NCI-H2029 (cell line): ENCODE data around the gene C1orf105.

Source experiments
- DNase-seq: peaks from one replicate; lab custom pipeline; 2025; lab: John Stamatoyannopoulos, UW

Gene C1orf105

DNA sequence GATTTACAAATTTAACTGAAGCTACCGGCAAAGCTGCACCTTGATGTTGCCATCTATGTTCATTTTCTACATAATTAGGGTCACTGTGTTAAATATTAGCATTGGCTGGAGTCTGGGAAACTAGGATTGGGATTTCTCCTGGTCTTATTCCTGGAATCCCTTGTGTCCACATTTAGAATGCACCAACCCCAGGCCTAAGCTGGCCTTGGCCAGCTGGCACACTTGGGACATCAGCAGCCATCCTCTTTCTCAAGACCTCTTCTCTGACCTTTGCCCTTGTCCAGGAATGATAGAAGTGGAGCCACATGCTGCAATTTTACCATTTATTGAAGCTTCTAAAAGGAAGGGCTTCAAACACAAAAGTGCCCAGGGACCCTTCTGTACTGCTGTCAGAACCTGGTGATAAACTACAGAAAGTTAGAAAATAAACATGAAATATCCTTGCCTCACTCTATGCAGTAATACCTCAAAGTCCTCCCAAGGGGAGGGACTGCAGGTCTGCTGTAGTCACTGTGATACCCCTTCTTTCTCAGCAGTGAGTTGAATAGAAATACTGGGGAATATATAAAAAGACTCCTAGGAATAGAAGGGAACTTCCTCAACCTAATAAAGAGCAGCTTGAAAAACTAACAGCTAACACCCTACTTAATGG, 37.1 kb downstream of the C1orf105 start:
- no peak for DNase-seq

DNA sequence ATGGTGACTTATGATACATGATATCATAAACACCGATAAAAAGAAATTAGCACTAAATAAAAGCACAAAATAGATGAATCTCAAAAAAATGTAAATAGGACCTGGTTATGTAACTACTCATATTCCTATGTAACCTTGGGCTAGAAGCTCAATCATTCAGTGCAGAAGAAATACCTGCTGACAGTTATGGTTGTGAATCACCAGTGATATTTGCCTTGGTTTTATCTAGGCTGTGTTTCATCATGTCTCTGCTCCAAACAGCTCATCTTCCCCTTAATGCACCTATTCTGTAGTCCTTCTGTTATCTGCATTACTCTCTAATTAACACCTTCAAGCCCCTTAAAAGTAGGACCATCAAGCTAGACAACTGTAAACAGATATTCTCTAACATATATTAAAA, 39.7 kb downstream of the C1orf105 start:
- no peak for DNase-seq

DNA sequence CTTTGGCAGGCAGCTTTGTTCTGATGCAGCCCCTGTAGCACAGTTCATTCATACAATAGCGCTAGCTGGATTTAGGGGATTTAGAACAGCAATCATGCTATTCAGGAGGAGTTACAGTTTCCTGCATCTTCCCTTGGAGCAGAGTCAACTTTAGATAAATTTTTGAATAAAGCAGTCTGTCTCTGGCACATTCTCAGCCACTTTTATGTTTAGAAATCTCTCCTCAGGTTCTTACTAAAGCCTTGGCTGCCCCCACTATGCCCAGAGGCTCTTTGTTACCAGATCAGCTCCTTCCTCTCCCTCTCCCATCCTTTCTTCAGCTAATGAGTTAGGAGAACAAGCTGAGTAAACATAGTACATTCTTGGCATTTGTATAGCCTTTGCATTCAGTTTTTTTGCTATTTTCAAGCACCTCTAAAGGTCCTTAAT, 40.4 kb downstream of the C1orf105 start:
- no peak for DNase-seq

DNA sequence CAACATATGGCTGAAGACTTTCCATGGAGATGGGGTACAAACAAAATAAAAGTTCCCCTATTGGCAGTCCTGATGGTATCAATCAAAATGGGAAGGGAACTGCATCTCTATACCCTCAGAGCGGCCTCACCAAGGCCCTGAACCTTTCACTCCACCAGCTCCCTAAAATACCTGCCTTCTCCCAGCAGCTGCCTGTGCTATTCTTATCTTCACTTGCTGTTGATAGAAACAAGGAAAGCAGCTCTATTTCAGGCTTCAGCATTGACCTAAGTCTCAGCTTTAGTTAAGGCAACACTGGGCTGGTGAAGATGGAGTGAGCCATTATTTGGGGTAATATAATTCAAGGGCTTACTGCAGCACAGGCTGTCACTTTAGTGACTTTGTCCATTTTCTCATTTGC, 45.1 kb downstream of the C1orf105 start:
- DNase-seq: no peak

DNA sequence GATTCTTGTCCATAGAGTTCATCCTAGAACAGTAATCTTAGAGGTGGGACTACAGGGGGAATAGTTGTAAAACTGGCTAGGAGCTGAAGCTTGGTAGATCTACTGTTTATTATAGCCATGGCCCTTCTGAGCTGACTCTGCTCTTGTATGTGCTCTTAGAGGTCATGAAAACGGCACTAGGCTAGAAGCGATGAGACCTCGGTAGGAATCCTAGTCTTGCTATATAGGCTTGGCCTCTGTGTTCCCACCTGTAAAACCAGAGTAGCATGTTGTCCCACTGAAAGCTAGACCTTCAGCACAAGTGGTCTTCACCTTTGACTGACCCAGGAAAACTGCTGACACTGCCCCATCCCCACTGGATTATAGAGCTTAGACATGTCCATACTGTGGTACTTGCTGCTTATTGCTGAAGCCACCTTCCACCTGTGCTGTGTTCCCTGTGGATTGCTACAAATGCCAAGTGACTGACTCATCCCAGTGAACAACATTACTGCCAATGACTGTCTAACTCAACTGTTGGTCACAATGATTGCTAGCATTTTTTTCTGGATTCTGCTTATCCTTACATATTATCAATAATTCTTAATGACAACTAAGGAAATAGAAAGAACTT, 46.4 kb downstream of the C1orf105 start:
- DNase-seq: no peak

DNA sequence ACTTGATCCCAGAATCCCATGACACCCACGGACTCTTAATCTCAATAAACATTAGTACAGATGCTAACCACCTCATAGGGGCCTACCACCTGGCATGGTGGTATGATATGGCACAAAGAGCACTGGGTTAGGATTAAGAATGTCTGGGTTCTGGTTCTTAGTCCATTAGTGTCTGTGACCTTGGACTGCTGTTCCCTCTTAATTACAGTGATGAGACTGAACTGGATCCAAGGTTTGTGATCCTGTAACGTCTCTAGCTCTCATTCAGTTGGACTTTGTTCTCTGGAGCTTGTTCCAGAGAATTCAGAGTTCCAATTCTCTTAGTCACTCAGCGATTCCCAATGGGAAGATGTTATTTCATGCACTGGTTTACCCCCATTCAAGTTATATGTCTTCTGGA, 47.0 kb downstream of the C1orf105 start:
- DNase-seq: no peak

DNA sequence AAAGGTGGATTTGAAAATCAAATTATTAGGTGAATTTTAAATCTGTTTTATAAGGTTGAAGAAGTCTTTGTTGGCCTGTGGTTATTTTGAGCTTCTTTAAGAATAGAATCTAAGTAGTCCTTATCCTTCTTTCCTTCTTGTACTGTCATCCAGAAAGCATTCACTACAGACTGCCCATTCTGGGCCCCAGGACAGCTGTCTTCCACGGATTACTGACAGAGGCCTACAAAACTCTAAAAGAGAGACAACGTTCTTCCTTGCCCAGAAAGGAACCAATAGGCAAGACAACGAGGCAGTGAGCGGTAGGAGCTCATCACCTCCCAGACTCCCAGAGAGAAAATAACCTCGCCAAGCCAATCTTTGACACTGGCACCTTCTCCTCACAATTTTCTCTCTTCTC, 47.8 kb downstream of the C1orf105 start:
- DNase-seq: no peak

DNA sequence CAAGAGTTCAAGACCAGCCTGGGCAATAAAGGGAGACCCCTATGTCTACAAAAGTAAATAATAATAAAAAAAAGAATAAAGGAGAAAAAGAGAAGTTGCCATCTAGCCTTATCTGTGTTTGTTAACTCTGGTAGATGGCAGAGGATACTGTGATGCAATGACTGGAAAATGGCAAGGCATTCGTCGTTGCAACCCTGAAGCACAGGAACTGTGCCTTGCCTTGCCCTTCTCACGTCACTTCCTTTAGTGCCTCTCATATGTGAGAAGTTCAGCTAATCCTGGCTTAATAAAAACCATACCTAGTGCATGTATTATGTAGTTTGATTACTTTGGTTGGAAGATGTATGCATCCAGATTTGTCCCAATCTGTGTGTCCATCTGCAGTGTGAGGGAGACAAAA, 49.2 kb downstream of the C1orf105 start:
- no peak for DNase-seq

DNA sequence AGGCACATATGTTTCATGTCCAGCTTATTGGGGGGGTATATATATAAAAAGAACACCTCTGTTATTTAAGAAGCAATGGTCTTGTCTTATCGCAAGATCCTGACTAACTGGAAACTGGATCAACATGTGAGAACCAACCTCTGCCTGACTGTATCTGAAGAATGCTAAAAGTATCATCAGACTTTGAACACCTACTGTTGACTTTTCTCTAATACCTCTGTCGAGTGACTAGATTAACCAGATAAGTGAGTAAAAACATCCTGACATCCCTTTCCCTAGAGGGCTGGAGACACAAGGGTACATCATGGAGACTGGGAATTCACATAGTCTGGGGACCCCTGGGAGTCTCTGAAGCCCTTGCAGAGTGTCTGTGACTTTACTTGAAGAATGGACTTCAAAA, 49.7 kb downstream of the C1orf105 start:
- no peak for DNase-seq

DNA sequence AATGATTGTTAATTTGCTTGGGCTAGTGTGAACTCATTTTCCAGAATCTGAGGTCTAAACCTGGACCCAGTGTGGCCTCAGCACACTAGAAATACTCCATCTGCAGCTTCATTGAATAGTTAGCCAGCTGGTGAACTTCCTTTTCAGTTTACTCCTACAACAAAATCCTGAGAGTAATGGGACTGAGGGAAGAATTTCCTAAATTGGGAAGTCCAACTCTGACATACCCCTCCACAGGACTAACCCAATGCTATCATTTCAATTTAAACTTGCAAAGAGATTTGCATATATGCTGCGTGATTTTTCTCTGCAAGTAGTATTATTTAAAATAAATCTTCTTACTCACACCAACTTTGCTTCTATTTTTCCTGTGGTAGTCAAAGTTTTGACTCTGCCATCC, 51.2 kb downstream of the C1orf105 start:
- no peak for DNase-seq

DNA sequence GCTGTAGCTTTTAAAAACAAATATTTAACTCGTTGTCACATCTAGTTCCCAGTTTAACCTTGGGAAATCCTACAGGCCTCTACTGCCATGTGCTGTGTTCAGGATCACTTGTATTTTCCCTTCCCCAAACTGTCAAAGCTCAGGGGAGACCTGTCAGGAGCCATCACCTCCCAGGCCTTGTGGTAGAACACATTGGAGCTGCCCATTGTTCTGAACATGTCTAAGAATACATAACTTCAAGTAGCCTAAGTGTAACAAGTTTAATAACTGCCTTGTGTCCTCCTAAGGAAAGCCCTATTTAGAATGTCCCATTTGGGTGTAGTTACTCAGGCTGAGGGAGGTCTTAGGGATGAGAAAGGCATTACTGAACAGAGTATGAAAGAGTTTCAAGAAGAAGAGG, 52.0 kb downstream of the C1orf105 start:
- DNase-seq: no peak

DNA sequence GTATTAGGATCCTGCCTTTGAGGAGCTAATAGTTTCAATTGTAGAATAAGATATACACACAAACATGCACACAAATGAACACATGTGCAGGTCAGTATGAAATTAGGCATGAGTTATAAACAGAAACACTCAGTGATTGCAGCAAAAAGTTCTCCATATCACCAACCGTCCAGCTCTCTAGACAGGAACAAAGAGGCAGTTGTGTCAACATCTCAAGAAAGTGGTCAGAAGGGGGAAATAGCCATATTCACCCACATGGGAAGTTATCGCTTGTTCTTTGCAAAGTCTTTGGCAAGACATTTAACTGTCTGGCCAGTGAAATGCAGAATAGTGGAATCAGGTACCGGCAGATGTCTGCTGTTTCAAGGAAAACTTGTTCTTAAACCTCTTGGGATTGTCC, 52.8 kb downstream of the C1orf105 start:
- no peak for DNase-seq

DNA sequence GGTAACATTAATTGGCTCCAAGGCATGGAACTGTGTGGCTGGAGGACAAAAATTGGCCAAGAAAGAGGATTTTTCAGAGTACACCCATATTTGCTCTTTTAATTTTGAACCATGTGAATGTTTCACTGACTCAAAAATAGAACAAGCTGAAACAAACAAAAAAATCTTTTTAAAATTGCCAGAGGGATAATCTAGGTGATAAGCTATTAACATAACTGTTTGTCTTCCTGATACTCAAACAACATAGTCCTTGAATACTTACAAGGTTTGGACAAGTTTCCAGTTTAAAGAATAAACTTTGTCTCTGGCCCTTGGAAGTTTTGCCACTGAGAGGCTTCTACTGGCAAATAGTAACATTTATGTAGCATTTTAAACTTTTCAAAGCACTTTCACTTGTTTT, 53.4 kb downstream of the C1orf105 start:
- no peak for DNase-seq

DNA sequence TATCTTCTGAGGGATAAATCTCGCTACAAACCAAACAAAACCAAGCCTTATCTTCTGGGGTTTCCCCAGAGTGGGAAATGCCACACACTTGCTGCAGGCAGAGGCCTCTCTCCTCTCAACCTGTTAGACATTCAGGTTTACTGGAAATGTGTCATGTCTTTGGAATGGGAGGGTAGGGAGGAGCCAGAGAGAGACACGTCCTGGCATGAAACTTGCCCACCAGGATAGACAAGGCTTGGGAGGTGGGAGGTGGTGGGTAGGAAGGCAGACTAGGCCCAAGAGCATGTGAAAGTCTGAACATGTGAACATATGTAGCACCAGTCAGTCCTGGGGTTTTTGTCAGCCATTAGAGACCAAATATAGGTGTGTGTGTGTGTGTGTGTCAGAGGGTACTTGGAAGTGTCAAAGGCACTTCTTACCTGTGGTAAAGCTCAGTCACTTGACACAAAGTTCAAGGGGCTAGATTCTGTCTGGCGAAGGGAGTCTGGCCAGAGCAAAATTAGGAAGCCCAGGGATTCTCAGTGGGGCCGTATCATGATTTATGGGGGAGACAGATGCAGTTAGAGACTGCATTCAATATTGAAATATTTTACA, 55.8 kb downstream of the C1orf105 start:
- DNase-seq: no peak

DNA sequence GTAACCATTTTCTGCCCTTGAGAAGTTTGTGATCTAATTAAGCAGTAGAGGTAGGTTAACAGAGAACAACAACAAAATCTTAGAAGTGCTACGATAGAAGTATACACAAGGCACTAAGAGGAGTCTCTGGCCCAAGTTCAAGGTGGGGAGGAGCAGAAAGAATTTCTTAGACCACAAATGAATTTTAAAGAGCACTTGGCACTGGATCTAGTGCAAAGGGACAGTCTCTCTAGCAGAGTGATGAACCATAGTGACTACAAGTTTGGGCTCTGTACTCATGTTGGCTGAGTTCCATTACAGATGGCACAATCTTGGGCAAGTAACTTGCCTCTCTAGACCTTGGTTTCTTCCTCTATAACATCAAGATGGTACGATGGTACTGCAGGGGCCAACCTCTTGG, 56.7 kb downstream of the C1orf105 start:
- DNase-seq: no peak

DNA sequence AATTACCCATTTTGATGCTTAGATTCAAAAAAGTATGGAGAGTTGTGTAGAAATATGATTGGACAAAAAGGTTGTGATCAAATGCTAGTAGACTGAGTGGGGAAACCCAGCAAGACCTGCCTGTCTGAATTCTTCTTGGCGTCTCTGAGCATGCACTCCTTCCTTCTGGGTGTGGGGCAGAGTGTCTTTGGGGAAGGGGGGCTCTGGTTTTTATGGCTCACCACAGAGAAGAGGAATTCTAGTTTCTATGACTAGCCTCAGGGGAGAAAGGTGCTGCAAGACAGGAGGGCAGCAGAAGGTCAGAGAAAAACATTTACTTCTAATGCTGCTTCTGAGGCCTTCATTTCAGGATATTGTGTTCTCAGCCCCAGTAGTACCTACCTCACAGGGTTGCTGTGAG, 57.3 kb downstream of the C1orf105 start:
- DNase-seq: no peak

DNA sequence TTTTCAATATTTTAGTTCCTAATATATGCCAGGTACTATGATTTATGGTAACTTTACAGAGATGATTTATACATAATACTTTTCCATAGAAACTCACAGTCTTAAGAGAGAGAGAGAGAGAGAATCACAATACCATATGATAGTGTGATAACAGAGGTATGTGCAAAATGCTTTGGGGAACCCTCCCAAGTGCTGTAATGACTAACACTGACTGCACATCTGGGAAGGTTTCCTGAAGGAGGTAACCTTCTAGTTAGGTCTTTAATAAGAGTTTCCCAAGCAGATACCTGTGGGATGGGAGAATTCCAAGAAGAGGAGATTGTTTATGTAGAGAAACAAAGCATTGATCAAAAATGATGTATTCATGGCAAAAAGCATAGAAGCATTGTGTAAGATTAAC, 58.0 kb downstream of the C1orf105 start:
- DNase-seq: no peak

DNA sequence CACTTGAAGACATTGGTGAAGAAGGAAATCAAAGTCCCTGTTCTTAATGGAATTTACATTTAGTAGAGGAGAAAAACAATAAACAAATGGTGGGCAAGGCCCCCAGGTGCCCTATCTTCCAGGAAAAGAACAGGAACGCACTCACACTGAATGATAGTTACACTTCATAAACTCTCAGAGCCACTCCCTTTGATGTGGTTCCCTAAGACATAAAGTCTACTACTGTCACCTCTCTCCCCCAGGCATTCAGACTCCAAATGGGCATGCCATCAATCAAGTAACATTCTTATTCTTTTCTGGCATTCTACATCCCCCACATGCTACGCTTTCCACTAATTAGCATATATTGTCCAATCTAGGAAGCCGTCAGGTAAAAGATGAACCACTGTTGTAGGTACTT, 59.9 kb downstream of the C1orf105 start:
- DNase-seq: no peak

DNA sequence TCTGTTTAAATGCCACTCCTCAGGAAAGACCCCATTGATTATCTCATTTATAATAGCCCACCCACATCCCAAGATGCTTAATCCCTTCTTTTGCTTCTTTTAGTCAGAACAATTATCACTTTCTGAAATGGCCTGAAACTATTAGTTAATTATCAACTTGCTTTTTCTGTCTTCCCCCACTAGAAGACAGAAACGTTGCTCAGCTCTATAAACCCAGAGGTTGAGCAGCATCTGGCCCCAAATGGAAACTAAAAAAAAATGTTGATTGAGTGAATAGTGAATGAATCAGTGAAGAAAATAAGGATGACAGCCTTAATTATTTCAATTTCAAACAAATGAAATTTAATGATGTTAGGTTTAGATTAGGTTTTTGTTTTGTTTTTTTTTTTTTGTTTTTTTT, 61.6 kb downstream of the C1orf105 start:
- DNase-seq: no peak

DNA sequence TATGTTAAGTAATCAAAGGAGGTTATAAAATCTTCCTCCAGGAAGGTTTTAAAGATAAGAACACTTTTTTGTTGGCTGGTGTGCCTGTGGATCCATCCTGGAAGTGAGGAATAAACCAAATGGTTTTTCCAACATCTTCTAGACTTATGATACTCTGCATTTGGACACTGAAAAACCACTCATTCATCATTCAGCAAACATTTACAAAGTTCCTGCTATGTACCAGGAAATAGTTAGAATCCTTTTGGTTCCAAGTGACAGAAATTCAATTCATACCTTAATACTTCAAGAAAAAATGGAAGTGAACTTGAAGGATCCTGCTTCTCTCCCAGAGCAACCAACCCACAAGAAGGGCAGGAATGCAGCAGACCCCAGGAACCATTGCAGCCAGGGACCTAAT, 63.0 kb downstream of the C1orf105 start:
- DNase-seq: no peak

DNA sequence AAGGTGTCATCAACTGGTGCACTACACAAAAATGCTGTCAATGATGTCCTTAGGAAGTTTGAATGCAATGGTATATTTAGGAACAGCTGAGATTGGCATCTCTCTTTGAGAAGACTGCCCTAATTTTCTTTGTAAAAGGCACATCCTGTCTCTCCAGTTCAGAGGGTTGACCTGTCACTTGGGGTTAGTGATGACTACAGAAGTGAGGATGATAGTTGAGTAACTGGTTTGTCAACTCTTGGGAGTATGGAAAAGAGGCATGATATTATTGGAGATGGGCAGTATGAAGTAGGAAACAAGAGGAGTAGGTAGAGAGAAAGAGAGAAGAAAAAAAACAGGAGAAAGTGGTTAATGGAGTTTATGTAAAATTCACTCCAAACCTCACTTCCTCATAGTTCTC, 63.8 kb downstream of the C1orf105 start:
- no peak for DNase-seq

DNA sequence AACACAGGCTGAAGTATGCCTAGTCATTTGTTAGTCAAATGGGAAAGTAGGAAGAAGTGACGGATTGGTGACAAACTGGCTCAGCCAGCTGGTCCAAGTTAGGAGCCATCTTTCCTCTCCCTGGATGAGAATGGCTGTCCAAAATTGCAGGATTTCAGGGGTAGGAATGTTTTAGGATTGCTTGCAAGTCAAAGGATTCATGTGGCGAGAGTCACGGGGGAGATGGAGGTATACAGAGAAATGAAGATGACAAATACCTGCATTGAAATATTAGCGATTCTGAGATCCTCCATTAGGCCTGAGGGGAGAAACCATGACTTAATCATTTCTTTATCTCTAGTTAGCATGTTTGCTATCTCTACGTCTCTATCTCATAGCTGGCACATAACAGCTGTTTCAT, 65.1 kb downstream of the C1orf105 start:
- DNase-seq: no peak

DNA sequence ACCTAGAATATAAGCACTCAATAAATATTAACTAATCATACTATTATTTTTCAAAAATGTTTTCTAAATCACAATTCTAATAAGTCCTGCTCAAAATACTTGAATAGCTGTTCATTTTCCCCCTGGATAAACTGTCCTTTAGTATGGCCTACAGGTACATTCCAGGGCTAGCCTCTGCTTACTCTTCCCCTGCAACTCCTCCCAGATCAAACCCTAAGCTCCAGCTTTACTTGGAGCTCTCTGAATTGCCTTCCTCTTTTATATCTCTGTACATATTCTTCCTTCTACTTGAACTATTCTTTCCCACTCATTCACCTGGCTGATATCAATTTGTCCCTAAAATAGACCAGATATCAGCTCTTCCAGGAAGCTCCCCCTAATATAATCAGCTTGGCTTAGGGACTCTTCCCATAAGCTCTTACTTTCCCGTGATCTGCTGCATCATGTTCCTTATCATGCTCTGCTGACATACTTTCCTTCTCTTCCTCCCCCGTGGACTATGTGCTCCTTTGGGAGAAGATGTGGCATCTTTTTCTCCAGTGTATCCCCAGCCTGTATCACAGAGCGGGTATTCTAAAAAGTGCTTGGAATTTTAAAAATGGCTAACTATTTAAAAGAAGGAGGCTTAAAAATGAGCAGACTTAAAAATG, 66.4 kb downstream of the C1orf105 start:
- DNase-seq: no peak
